NCI-H748 treated with DMSO at 0.1 percent for 48 hours (cell line): ENCODE results near the gene VTN.

Experiments
- DNase-seq: peaks from one replicate; lab custom pipeline; 2025; lab: John Stamatoyannopoulos, UW

VTN gene

GRCh38 chr17:28370035-28370743, at the start of gene VTN:
VTN (minus strand) TSS chr17:28370307; CDS start chr17:28370203, 104 bp downstream.
- DNase-seq = no peak

GRCh38 chr17:28416703-28417311, 46.7 kb upstream of the VTN start:
- peak; percentile 89 for DNase-seq

GRCh38 chr17:28415886-28416285, 45.8 kb upstream of the VTN start:
- no peak for DNase-seq

- no peak for DNase-seq
These were observed 43.7 kb upstream of the VTN start for GRCh38 chr17:28413804-28414203.

GRCh38 chr17:28412099-28412498, 42.0 kb upstream of the VTN start:
- no peak for DNase-seq

- no peak for DNase-seq
These were observed 37.8 kb upstream of the VTN start for GRCh38 chr17:28407974-28408306.

- DNase-seq = no peak
These were observed 37.2 kb upstream of the VTN start for GRCh38 chr17:28407130-28407973.

GRCh38 chr17:28406473-28406814, 36.3 kb upstream of the VTN start:
- DNase-seq = peak; percentile 40

- DNase-seq = peak; percentile 60
These were observed 35.7 kb upstream of the VTN start, which contains the start of gene SLC46A1 for GRCh38 chr17:28405632-28406472. SLC46A1 (minus strand) TSS chr17:28406212; CDS start chr17:28406114, 98 bp downstream.

GRCh38 chr17:28404812-28405570, 34.9 kb upstream of the VTN start:
- no peak for DNase-seq

- no peak for DNase-seq
These were observed 34.3 kb upstream of the VTN start for GRCh38 chr17:28404461-28404811.

- no peak for DNase-seq
These were observed 33.9 kb upstream of the VTN start for GRCh38 chr17:28404007-28404406.

GRCh38 chr17:28402844-28403243, 32.7 kb upstream of the VTN start:
- DNase-seq = no peak

- no peak for DNase-seq
These were observed 32.1 kb upstream of the VTN start for GRCh38 chr17:28402224-28402630.

GRCh38 chr17:28399808-28400207, 29.7 kb upstream of the VTN start:
- DNase-seq = no peak

GRCh38 chr17:28398280-28398981, 28.3 kb upstream of the VTN start:
- DNase-seq = no peak

- DNase-seq = no peak
These were observed 27.7 kb upstream of the VTN start for GRCh38 chr17:28397687-28398279.

GRCh38 chr17:28397275-28397674, 27.2 kb upstream of the VTN start:
- no peak for DNase-seq

- no peak for DNase-seq
These were observed 26.6 kb upstream of the VTN start for GRCh38 chr17:28396635-28397239.

- no peak for DNase-seq
These were observed 25.9 kb upstream of the VTN start for GRCh38 chr17:28395968-28396367.
